NCI-H345 treated with DMSO at 0.1 percent for 48 hours (cell line): Measurements from ENCODE around the gene KRTAP5-11.
"Not testable (repeated sequence)": the region's sequence is repeated elsewhere in the genome, so short reads cannot be mapped to it uniquely, and the experiment has no call there.

Source experiments
- DNase-seq: peaks from one replicate; lab custom pipeline; 2025; ENCODE audit not compliant: unreplicated experiment; lab: John Stamatoyannopoulos, UW

The KRTAP5-11 gene

GRCh38 chr11:71582309-71582895 is at the start of gene KRTAP5-11:
KRTAP5-11 (minus strand) TSS chr11:71582875; CDS start chr11:71582837, 38 bp downstream.
- DNase-seq, result no peak

GRCh38 chr11:71631551-71631950 is 48.9 kb upstream of the KRTAP5-11 start:
- DNase-seq, result not testable (repeated sequence)

- DNase-seq, result not testable (repeated sequence)
These were observed 47.4 kb upstream of the KRTAP5-11 start for GRCh38 chr11:71630071-71630470.

- not testable (repeated sequence) for DNase-seq
These were observed 46.3 kb upstream of the KRTAP5-11 start for GRCh38 chr11:71628943-71629342.

- not testable (repeated sequence) for DNase-seq
These were observed 40.6 kb upstream of the KRTAP5-11 start for GRCh38 chr11:71623226-71623625.

- not testable (repeated sequence) for DNase-seq
These were observed 39.9 kb upstream of the KRTAP5-11 start for GRCh38 chr11:71622561-71622960.

- not testable (repeated sequence) for DNase-seq
These were observed 32.3 kb upstream of the KRTAP5-11 start for GRCh38 chr11:71615003-71615402.

- not testable (repeated sequence) for DNase-seq
These were observed 31.8 kb upstream of the KRTAP5-11 start for GRCh38 chr11:71614366-71614917.

- DNase-seq, result not testable (repeated sequence)
These were observed 31.3 kb upstream of the KRTAP5-11 start for GRCh38 chr11:71613931-71614330.

- not testable (repeated sequence) for DNase-seq
These were observed 28.7 kb upstream of the KRTAP5-11 start for GRCh38 chr11:71611218-71611910.

GRCh38 chr11:71608272-71608671 is 25.6 kb upstream of the KRTAP5-11 start:
- not testable (repeated sequence) for DNase-seq

GRCh38 chr11:71607520-71608216 is 25.0 kb upstream of the KRTAP5-11 start:
- DNase-seq, result not testable (repeated sequence)

GRCh38 chr11:71606853-71607519 is 24.3 kb upstream of the KRTAP5-11 start:
- not testable (repeated sequence) for DNase-seq

- peak; percentile 30 for DNase-seq
These were observed 22.3 kb upstream of the KRTAP5-11 start for GRCh38 chr11:71604798-71605488.

GRCh38 chr11:71603221-71603620 is 20.5 kb upstream of the KRTAP5-11 start:
- not testable (repeated sequence) for DNase-seq

- not testable (repeated sequence) for DNase-seq
These were observed 6.9 kb upstream of the KRTAP5-11 start for GRCh38 chr11:71589546-71589920.

- DNase-seq, result not testable (repeated sequence)
These were observed 6.3 kb upstream of the KRTAP5-11 start for GRCh38 chr11:71588822-71589545.

GRCh38 chr11:71588314-71588713 is 5.6 kb upstream of the KRTAP5-11 start:
- DNase-seq, result not testable (repeated sequence)

- not testable (repeated sequence) for DNase-seq
These were observed 3.0 kb upstream of the KRTAP5-11 start for GRCh38 chr11:71585673-71586072.

GRCh38 chr11:71582969-71583368 is 294 bp upstream of the KRTAP5-11 start:
- not testable (repeated sequence) for DNase-seq
